GM23338 (cell line): Measurements from ENCODE around the gene HLA-G.

Experiments used
- EZH2 ChIP-seq: fragments of 200-600 bp; sonication (generic); IDR thresholded peaks from one replicate; pipeline ENCODE4 v1.8.0; 2017; ENCODE audit warnings: antibody characterized with exemption, mild to moderate bottlenecking, low read depth; ENCODE audit not compliant: unreplicated experiment
- TF ChIP-seq, protein P1 (sequence below), 2 experiments: fragments of 200-600 bp in 1 of 2; sonication (generic) in 1 of 2; conservative IDR thresholded peaks; 2 replicates each; pipeline versions ENCODE4 v1.5.1 to v1.6.1; 2016 to 2017; ENCODE audit warnings: antibody characterized with exemption in 2 of 2, low read depth in 2 of 2, mild to moderate bottlenecking in 2 of 2, moderate library complexity in 1 of 2

DNA sequence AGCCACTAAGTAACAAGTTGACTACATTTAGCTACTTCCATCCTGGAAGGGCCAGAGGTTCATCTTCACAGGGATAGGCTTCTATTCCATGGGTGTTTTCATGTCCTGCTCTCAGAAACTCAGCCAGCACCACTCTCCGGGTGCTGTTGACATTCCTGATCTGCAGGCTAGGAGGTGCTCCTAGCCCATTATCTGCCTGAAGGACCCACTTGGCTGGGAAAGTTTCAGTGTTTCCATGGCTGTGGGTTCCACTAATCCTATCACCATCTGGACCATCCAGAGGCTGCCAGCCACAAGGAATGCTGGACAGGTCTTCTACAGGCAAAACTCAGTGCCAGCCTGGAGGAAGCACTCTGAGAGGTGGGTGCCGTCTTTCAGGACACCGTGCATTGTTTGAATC, 45.2 kb downstream of the HLA-G start:
- TF ChIP-seq, protein P1, sequence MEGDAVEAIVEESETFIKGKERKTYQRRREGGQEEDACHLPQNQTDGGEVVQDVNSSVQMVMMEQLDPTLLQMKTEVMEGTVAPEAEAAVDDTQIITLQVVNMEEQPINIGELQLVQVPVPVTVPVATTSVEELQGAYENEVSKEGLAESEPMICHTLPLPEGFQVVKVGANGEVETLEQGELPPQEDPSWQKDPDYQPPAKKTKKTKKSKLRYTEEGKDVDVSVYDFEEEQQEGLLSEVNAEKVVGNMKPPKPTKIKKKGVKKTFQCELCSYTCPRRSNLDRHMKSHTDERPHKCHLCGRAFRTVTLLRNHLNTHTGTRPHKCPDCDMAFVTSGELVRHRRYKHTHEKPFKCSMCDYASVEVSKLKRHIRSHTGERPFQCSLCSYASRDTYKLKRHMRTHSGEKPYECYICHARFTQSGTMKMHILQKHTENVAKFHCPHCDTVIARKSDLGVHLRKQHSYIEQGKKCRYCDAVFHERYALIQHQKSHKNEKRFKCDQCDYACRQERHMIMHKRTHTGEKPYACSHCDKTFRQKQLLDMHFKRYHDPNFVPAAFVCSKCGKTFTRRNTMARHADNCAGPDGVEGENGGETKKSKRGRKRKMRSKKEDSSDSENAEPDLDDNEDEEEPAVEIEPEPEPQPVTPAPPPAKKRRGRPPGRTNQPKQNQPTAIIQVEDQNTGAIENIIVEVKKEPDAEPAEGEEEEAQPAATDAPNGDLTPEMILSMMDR (conservative IDR thresholded peaks at IDR 0.05; ENCODE audit: low read depth in 2 of 2) = no peak
- no peak for TF ChIP-seq EZH2
